Measurements from ENCODE around the gene LGALS3BP.

The LGALS3BP gene

GRCh38 chr17:78990349-78991016, 10.8 kb upstream of the LGALS3BP start:
- TF ChIP-seq TAF1 (IDR thresholded peaks at IDR 0.05; ENCODE audit: low read depth) (no peak), REST (IDR thresholded peaks at IDR 0.05; ENCODE audit: low read depth) (no peak)

GRCh38 chr17:78988152-78988551, 8.4 kb upstream of the LGALS3BP start:
- no peak for TF ChIP-seq EGR1 (IDR thresholded peaks at IDR 0.05)

GRCh38 chr17:78986649-78987328, 7.1 kb upstream of the LGALS3BP start:
- TF ChIP-seq MAX (IDR thresholded peaks at IDR 0.05) (no peak), REST (IDR thresholded peaks at IDR 0.05; ENCODE audit: low read depth) (no peak), EP300 (IDR thresholded peaks at IDR 0.05; ENCODE audit: borderline replicate concordance) (no peak), TEAD4 (IDR thresholded peaks at IDR 0.05) (no peak), CEBPB (IDR thresholded peaks at IDR 0.05) (no peak), NFIC (IDR thresholded peaks at IDR 0.05) (no peak), USF1 (IDR thresholded peaks at IDR 0.05) (no peak), TAF1 (IDR thresholded peaks at IDR 0.05; ENCODE audit: low read depth) (no peak), RAD21 (IDR thresholded peaks at IDR 0.05; ENCODE audit: low read depth) (no peak), YY1 (IDR thresholded peaks at IDR 0.05; ENCODE audit: low read depth) (no peak), CREB1 (IDR thresholded peaks at IDR 0.05; ENCODE audit: low read depth) (no peak), ZBTB7A (IDR thresholded peaks at IDR 0.05; ENCODE audit: low read depth) (no peak), TCF12 (IDR thresholded peaks at IDR 0.05; ENCODE audit: low read depth) (no peak), EGR1 (IDR thresholded peaks at IDR 0.05) (no peak), FOXM1 (IDR thresholded peaks at IDR 0.05; ENCODE audit: borderline replicate concordance, low read depth) (no peak)

- TF ChIP-seq RAD21 (IDR thresholded peaks at IDR 0.05; ENCODE audit: low read depth): peak; percentile 40
- no peak for TF ChIP-seq EGR1 (IDR thresholded peaks at IDR 0.05)
These were observed 6.4 kb upstream of the LGALS3BP start for GRCh38 chr17:78986048-78986648.

GRCh38 chr17:78985395-78985794, 5.7 kb upstream of the LGALS3BP start:
- TF ChIP-seq FOXM1 (IDR thresholded peaks at IDR 0.05; ENCODE audit: borderline replicate concordance, low read depth) (no peak), TAF1 (IDR thresholded peaks at IDR 0.05; ENCODE audit: low read depth) (no peak), EP300 (IDR thresholded peaks at IDR 0.05; ENCODE audit: borderline replicate concordance) (no peak), USF1 (IDR thresholded peaks at IDR 0.05) (no peak), CREB1 (IDR thresholded peaks at IDR 0.05; ENCODE audit: low read depth) (no peak), REST (IDR thresholded peaks at IDR 0.05; ENCODE audit: low read depth) (no peak), EGR1 (IDR thresholded peaks at IDR 0.05) (no peak), MAX (IDR thresholded peaks at IDR 0.05) (no peak), NFIC (IDR thresholded peaks at IDR 0.05) (no peak), YY1 (IDR thresholded peaks at IDR 0.05; ENCODE audit: low read depth) (no peak), CEBPB (IDR thresholded peaks at IDR 0.05) (no peak), TEAD4 (IDR thresholded peaks at IDR 0.05) (no peak), TCF12 (IDR thresholded peaks at IDR 0.05; ENCODE audit: low read depth) (no peak)
